HL-60 (cell line): Measurements from ENCODE around the gene SH3D19.

Experiments
- POLR2AphosphoS5 ChIP-seq: IDR thresholded peaks from 2 replicates; pipeline ENCODE4 v1.6.1; 2012; ENCODE audit warnings: low read depth
- REST ChIP-seq: IDR thresholded peaks from 2 replicates; pipeline ENCODE4 v1.6.1; 2012; ENCODE audit warnings: low read depth; ENCODE audit not compliant: insufficient replicate concordance
- TF ChIP-seq, protein P1 (sequence below): IDR thresholded peaks from one replicate; pipeline ENCODE4 v1.5.1; 2011; ENCODE audit warnings: low read length, control low read depth, inconsistent platforms; ENCODE audit not compliant: insufficient read depth

DNA sequence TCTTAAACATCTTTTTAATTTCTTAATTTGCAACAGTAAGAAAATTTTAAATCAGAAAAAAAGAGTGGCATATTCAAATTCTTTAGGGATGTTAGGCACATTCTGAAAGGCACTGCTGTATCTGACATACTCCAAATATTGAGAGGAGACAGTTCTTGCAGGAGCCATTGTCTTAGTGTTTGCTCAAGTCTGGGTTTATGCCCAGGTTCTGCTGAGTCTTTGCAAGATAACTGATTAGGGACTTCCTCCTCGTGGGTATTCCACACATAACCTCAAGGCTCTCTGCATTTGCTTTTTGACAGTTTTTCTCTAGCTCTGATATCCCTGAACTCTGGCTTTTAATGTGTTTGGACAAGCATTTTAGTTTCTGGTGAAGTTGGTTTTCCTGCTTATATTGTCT, 173.4 kb downstream of the SH3D19 start:
- TF ChIP-seq, protein P1, sequence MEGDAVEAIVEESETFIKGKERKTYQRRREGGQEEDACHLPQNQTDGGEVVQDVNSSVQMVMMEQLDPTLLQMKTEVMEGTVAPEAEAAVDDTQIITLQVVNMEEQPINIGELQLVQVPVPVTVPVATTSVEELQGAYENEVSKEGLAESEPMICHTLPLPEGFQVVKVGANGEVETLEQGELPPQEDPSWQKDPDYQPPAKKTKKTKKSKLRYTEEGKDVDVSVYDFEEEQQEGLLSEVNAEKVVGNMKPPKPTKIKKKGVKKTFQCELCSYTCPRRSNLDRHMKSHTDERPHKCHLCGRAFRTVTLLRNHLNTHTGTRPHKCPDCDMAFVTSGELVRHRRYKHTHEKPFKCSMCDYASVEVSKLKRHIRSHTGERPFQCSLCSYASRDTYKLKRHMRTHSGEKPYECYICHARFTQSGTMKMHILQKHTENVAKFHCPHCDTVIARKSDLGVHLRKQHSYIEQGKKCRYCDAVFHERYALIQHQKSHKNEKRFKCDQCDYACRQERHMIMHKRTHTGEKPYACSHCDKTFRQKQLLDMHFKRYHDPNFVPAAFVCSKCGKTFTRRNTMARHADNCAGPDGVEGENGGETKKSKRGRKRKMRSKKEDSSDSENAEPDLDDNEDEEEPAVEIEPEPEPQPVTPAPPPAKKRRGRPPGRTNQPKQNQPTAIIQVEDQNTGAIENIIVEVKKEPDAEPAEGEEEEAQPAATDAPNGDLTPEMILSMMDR = no peak
- TF ChIP-seq POLR2AphosphoS5 = no peak
- TF ChIP-seq REST = no peak
